Measurements from ENCODE around the gene PIP4K2A. TPM values are rescaled to one million over a fixed set of nuclear protein-coding genes. Genes with fewer than 3 reads are reported as not detected.
A peak's percentile ranks its signal among the peaks of the same experiment; 100 is the strongest.

The PIP4K2A gene
- total RNA-seq = 10 to 100 TPM; 42.6 to 58.6 TPM

- Histone ChIP-seq H3K27ac (peak within 1 kb of the TSS; percentile 86 to 90), H3K4me3 (peak within 1 kb of the TSS; percentile 99), H3K9me3 (no peaks in the 10 kb centered on the region), H3K4me1 (ENCODE audit: control insufficient read depth in 1 of 2, low read depth in 2 of 2) (peaks cover 23% of the 10 kb centered on the region in 2 donors), H3K27me3 (replicated peaks; ENCODE audit: insufficient read depth) (no peaks in the 10 kb centered on the region), H3K36me3 (no peaks in the 10 kb centered on the region)
- ATAC-seq (ENCODE audit: insufficient number of reproducible peaks, low FRiP score, low read depth) (peak; percentile 75), DNase-seq (ENCODE audit: low spot score) (no peak)
- no peak for TF ChIP-seq CTCF (IDR thresholded peaks at IDR 0.05)
Measured at GRCh38 chr10:22714479-22715289, at the start of gene PIP4K2A. Gene PIP4K2A (minus strand): TSS chr10:22714578. CDS start chr10:22714326, 252 bp downstream.

DNA sequence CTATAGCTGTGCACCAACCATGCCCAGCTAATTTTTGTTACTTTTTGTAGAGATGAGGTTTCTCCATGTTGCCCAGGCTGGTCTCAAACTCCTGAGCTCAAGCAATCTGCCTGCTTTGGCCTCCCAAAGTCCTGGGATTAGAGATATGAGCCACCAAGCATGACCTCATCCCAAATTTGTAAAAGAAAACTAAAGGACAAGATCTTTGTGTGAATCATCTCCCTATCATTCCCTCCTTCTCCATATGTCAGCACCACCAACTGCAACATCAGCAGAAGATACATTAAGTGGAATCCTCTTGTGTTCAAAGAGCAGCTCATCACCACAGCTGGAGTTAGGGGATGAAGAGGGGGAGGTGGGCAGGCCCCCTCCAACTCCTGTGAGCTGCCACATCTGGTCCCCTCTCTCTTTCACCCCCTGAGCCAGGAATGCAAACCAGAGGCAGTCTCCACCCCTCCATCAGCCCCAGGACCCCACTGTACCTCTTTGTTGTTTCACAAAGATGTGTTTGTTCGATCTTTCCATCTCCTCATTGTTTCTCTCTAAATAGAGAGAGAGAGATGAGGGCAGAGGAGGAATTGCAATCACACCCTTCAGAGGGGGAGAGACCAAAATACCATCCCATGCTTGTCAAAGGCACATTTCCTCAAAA, 47.3 kb upstream of the PIP4K2A start:
- Histone ChIP-seq H3K9me3 (no peaks in the 10 kb centered on the region), H3K4me3 (no peak overlapping the region), H3K36me3 (no peaks in the 10 kb centered on the region), H3K27me3 (replicated peaks; ENCODE audit: insufficient read depth) (no peaks in the 10 kb centered on the region), H3K27ac (no peak overlapping the region), H3K4me1 (ENCODE audit: control insufficient read depth in 1 of 2, low read depth in 2 of 2) (peaks cover 14 to 26% of the 10 kb centered on the region in 2 donors)
- DNase-seq (ENCODE audit: low spot score) = no peak
- no peak for TF ChIP-seq CTCF (IDR thresholded peaks at IDR 0.05)
- no peak for ATAC-seq (ENCODE audit: insufficient number of reproducible peaks, low FRiP score, low read depth)

DNA sequence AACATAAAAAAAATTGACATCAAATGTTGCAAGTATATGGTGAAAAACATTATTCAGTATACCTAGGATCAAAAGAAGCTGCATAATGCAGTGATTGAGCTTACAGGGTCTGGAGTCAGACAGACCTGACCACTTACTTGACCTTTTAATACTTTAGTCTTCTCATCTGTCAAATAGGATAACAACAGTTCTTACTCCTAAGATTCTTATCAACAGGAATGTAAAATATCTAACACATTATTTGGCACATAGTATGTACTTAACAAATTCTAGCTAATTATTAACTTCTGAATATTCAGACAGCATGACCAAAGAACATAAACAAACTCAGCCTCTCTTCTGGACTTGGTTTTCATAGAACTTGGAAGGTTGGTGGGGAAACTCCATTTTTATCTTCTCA, 45.6 kb upstream of the PIP4K2A start:
- DNase-seq (ENCODE audit: low spot score) (no peak), ATAC-seq (ENCODE audit: insufficient number of reproducible peaks, low FRiP score, low read depth) (no peak)
- Histone ChIP-seq H3K4me3 (no peak overlapping the region), H3K4me1 (ENCODE audit: control insufficient read depth in 1 of 2, low read depth in 2 of 2) (peaks cover 3 to 11% of the 10 kb centered on the region in 2 donors), H3K27ac (no peak overlapping the region), H3K9me3 (no peaks in the 10 kb centered on the region), H3K36me3 (no peaks in the 10 kb centered on the region), H3K27me3 (replicated peaks; ENCODE audit: insufficient read depth) (no peaks in the 10 kb centered on the region)
- no peak for TF ChIP-seq CTCF (IDR thresholded peaks at IDR 0.05)

DNA sequence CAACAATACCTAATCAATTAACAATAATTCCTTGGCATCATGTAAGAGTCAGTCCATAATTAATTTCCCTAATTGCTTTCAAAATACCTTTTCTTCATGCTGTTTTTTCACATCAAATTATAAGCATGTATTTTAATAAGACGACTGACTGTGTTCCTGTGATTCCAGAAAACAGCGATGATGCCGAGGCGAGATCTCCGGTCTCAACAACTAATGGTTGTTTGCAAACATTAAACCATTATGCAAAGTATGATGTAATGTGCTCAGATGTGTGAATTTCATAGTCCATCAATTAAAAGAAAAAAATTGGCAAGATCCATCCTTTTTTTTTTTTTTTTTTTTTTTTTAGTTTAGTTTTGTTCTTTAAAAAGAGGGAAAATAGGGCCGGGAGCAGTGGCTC, 44.5 kb upstream of the PIP4K2A start:
- Histone ChIP-seq H3K36me3 (no peaks in the 10 kb centered on the region), H3K27ac (no peak overlapping the region), H3K9me3 (no peaks in the 10 kb centered on the region), H3K4me1 (ENCODE audit: control insufficient read depth in 1 of 2, low read depth in 2 of 2) (no peaks in the 10 kb centered on the region), H3K4me3 (no peak overlapping the region), H3K27me3 (replicated peaks; ENCODE audit: insufficient read depth) (no peaks in the 10 kb centered on the region)
- DNase-seq (ENCODE audit: low spot score) (no peak), ATAC-seq (ENCODE audit: insufficient number of reproducible peaks, low FRiP score, low read depth) (no peak)
- no peak for TF ChIP-seq CTCF (IDR thresholded peaks at IDR 0.05)

GRCh38 chr10:22754296-22754695, 39.9 kb upstream of the PIP4K2A start:
- ATAC-seq (ENCODE audit: insufficient number of reproducible peaks, low FRiP score, low read depth) (no peak), DNase-seq (ENCODE audit: low spot score) (no peak)
- TF ChIP-seq CTCF (IDR thresholded peaks at IDR 0.05) = no peak
- no peaks in the 10 kb centered on the region for H3K27me3 ChIP-seq (replicated peaks; ENCODE audit: insufficient read depth)
- H3K27ac ChIP-seq = no peak overlapping the region
- no peak overlapping the region for H3K4me3 ChIP-seq
- H3K36me3 ChIP-seq = no peaks in the 10 kb centered on the region
- peaks cover 0 to 9% of the 10 kb centered on the region in 2 donors for H3K4me1 ChIP-seq (ENCODE audit: control insufficient read depth in 1 of 2, low read depth in 2 of 2)
- no peaks in the 10 kb centered on the region for H3K9me3 ChIP-seq
